ENCODE measurements around the gene PHKA1.
A peak's percentile ranks its signal among the peaks of the same experiment; 100 is the strongest.
"Not testable (repeated sequence)": the region's sequence is repeated elsewhere in the genome, so short reads cannot be mapped to it uniquely, and the experiment has no call there.

PHKA1 gene

GRCh38 chrX:72713599-72714477 is at the start of gene PHKA1:
TSS of gene PHKA1 (minus strand) at chrX:72714306. CDS start at chrX:72713880, 426 bp downstream.
- not testable (repeated sequence) for H3K27me3 ChIP-seq (ENCODE audit: control insufficient read depth, insufficient read depth, low read length); H3K9me3 ChIP-seq (ENCODE audit: control insufficient read depth, low read length); H3K4me3 ChIP-seq (ENCODE audit: low read length); H3K4me1 ChIP-seq (ENCODE audit: control insufficient read depth, insufficient read depth, low read length); H3K36me3 ChIP-seq (ENCODE audit: control insufficient read depth, insufficient read depth, low read length)
- H3K9ac ChIP-seq (ENCODE audit: low read length), result peak within 1 kb of the TSS; percentile 61

DNA sequence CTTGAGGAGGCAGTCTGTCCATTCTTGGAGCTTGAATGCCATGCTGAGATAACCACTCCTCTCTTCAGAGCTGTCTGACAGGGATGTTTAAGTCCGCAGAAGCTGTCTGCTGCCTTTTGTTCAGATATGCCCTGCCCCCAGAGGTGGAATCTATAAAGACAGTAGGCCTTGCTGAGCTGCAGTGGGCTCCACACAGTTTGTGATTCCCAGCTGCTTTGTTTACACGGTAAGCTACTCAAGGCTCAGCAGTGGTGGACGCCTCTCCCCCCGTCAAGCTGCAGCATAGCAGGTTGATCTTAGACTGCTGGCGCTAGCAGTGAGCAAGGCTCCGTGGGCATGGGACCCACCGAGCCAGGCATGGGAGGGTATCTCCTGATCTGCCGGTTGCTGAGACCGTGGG is 46.3 kb upstream of the PHKA1 start:
- not testable (repeated sequence) for H3K9ac ChIP-seq (ENCODE audit: low read length); H3K9me3 ChIP-seq (ENCODE audit: control insufficient read depth, low read length); H3K27me3 ChIP-seq (ENCODE audit: control insufficient read depth, insufficient read depth, low read length); H3K4me1 ChIP-seq (ENCODE audit: control insufficient read depth, insufficient read depth, low read length); H3K4me3 ChIP-seq (ENCODE audit: low read length); H3K36me3 ChIP-seq (ENCODE audit: control insufficient read depth, insufficient read depth, low read length)

GRCh38 chrX:72748545-72748944 is 34.4 kb upstream of the PHKA1 start:
- not testable (repeated sequence) for H3K9ac ChIP-seq (ENCODE audit: low read length); H3K4me3 ChIP-seq (ENCODE audit: low read length); H3K9me3 ChIP-seq (ENCODE audit: control insufficient read depth, low read length); H3K4me1 ChIP-seq (ENCODE audit: control insufficient read depth, insufficient read depth, low read length); H3K27me3 ChIP-seq (ENCODE audit: control insufficient read depth, insufficient read depth, low read length); H3K36me3 ChIP-seq (ENCODE audit: control insufficient read depth, insufficient read depth, low read length)

- H3K9me3 ChIP-seq (ENCODE audit: control insufficient read depth, low read length), result not testable (repeated sequence)
Observed at GRCh38 chrX:72745546-72745945, 31.4 kb upstream of the PHKA1 start.

DNA sequence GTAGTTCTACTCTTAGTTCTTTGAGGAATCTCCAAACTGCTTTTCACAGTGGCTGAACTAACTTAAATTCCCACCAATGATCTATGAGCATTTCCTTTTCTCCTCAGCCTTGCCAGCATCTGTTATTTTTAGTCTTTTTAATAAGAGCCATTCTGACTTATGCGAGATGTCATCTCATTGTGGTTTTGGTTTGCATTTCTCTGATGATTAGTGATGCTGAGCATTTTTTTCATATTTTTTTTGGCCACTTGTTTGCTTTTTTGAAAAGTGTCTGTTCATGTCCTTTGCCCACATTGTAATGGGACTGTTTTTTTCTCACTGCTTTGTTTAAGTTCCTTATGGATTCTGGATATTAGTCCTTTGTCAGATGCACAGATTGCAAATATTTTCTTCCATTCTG is 21.5 kb upstream of the PHKA1 start:
- Histone ChIP-seq H3K27me3 (ENCODE audit: control insufficient read depth, insufficient read depth, low read length) (no peaks in the 10 kb centered on the region), H3K9me3 (ENCODE audit: control insufficient read depth, low read length) (no peaks in the 10 kb centered on the region), H3K4me1 (ENCODE audit: control insufficient read depth, insufficient read depth, low read length) (no peaks in the 10 kb centered on the region), H3K4me3 (ENCODE audit: low read length) (no peak overlapping the region), H3K9ac (ENCODE audit: low read length) (no peak overlapping the region), H3K36me3 (ENCODE audit: control insufficient read depth, insufficient read depth, low read length) (no peaks in the 10 kb centered on the region)

More at GRCh38 chrX:72745546-72745945, 31.4 kb upstream of the PHKA1 start:
- not testable (repeated sequence) for H3K4me3 ChIP-seq (ENCODE audit: low read length); H3K36me3 ChIP-seq (ENCODE audit: control insufficient read depth, insufficient read depth, low read length); H3K27me3 ChIP-seq (ENCODE audit: control insufficient read depth, insufficient read depth, low read length); H3K4me1 ChIP-seq (ENCODE audit: control insufficient read depth, insufficient read depth, low read length); H3K9ac ChIP-seq (ENCODE audit: low read length)

DNA sequence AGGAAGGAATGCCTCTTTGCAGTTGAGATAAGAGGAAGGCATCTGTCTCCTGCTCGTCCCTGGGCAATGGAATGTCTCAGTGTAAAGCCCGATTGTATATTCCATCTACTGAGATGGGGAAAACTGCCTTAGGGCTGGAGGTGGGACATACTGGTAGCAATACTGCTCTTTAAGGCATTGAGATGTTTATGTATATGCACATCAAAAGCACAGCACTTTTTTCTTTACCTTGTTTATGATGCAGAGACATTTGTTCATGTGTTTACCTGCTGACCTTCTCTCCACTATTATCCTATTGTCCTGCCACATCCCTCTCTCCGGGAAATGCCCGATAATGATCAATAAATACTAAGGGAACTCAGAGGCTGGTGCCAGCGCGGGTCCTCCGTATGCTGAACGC is 19.5 kb upstream of the PHKA1 start:
- H3K36me3 ChIP-seq (ENCODE audit: control insufficient read depth, insufficient read depth, low read length); H3K9ac ChIP-seq (ENCODE audit: low read length); H3K9me3 ChIP-seq (ENCODE audit: control insufficient read depth, low read length): not testable (repeated sequence)

DNA sequence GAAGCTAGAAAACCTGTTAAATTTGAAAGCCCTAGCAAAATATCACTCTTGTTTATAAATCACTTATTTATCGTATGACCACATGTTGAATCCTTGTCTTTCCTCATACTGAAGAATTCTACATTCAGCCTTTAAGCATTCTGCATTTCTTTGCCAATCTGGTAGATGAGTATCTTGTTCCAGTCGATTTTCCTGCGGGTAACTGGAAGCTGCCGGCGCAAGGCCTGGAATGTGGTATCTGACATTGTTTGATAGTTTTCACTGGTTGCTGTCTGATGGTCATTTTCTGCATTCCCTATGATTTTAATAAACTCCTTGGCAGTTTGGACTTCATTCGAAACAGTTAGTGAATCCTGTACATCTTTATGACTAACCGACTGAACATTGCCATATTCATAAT is 13.7 kb upstream of the PHKA1 start:
- no peaks in the 10 kb centered on the region for H3K36me3 ChIP-seq (ENCODE audit: control insufficient read depth, insufficient read depth, low read length)
- no peak overlapping the region for H3K9ac ChIP-seq (ENCODE audit: low read length)
- H3K4me3 ChIP-seq (ENCODE audit: low read length), result no peak overlapping the region
- no peaks in the 10 kb centered on the region for H3K27me3 ChIP-seq (ENCODE audit: control insufficient read depth, insufficient read depth, low read length)
- no peaks in the 10 kb centered on the region for H3K4me1 ChIP-seq (ENCODE audit: control insufficient read depth, insufficient read depth, low read length)
- no peaks in the 10 kb centered on the region for H3K9me3 ChIP-seq (ENCODE audit: control insufficient read depth, low read length)

More for the DNA sequence above, 19.5 kb upstream of the PHKA1 start:
- not testable (repeated sequence) for H3K4me1 ChIP-seq (ENCODE audit: control insufficient read depth, insufficient read depth, low read length); H3K4me3 ChIP-seq (ENCODE audit: low read length); H3K27me3 ChIP-seq (ENCODE audit: control insufficient read depth, insufficient read depth, low read length)

DNA sequence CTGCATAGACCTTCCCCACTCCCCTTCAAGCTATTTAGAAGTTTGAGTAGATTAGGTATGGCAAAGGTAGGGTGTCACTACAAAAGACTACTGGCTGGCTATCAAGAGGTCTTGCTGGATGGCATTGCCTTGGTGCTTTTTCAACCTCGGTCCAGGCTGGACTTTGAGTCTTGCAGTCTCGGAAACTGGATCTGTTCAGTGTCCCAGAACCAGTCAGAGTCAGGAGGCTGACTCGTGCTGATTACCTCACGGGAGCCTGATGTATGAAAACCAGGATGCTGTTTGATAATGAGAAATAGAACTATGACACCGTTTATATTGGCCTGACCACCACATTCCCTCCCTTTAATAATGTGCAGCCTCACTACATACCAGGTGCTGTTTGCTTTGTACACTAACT is 2.7 kb upstream of the PHKA1 start:
- Histone ChIP-seq H3K9me3 (ENCODE audit: control insufficient read depth, low read length) (no peaks in the 10 kb centered on the region), H3K9ac (ENCODE audit: low read length) (no peak overlapping the region), H3K4me3 (ENCODE audit: low read length) (no peak overlapping the region), H3K4me1 (ENCODE audit: control insufficient read depth, insufficient read depth, low read length) (no peaks in the 10 kb centered on the region), H3K27me3 (ENCODE audit: control insufficient read depth, insufficient read depth, low read length) (no peaks in the 10 kb centered on the region), H3K36me3 (ENCODE audit: control insufficient read depth, insufficient read depth, low read length) (no peaks in the 10 kb centered on the region)

DNA sequence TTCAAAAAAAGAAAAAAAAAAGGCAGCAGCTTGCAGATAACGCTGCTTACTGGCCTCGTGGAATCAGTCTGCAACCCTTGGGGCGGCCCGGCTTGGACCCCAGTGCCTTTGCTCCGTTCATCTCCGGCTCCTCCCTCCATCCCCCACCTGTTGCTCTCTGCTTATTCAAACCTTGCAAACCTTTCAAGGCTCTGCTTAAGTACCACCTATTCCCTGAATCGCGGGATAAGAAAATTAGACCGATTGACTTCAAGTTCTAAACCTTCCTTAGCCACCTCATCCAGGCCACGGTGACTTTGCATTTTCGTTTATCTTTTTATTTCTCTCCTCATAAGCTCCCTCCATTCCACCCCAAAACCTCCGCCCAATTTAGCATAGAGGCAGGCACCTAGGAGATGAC is 1.4 kb upstream of the PHKA1 start:
- H3K27me3 ChIP-seq (ENCODE audit: control insufficient read depth, insufficient read depth, low read length), result no peaks in the 10 kb centered on the region
- no peak overlapping the region for H3K9ac ChIP-seq (ENCODE audit: low read length)
- H3K9me3 ChIP-seq (ENCODE audit: control insufficient read depth, low read length), result no peaks in the 10 kb centered on the region
- no peaks in the 10 kb centered on the region for H3K4me1 ChIP-seq (ENCODE audit: control insufficient read depth, insufficient read depth, low read length)
- H3K4me3 ChIP-seq (ENCODE audit: low read length), result no peak overlapping the region
- H3K36me3 ChIP-seq (ENCODE audit: control insufficient read depth, insufficient read depth, low read length), result no peaks in the 10 kb centered on the region

DNA sequence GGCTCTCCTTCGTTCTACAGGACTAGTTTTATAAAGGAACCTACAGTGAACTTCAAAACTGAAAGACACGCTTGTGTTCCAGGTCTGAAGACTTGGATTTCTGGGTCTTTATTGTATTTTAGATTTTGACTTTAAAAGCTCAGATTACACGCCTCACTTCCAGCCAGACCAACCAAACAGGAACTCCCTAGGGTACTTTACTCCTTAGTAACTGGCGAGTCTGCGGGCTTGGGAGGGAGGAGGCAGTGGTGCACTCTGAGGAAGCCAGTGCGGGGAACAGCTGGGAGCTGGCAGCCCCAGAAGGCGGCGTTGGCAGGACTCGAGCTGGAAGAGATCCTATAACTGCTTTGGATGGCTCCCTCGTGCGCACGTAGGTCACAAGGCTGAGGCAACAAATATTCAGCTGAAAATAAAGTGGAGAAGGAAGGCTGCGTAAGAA is 391 bp upstream of the PHKA1 start:
- no peaks in the 10 kb centered on the region for H3K9me3 ChIP-seq (ENCODE audit: control insufficient read depth, low read length)
- no peaks in the 10 kb centered on the region for H3K27me3 ChIP-seq (ENCODE audit: control insufficient read depth, insufficient read depth, low read length)
- no peaks in the 10 kb centered on the region for H3K36me3 ChIP-seq (ENCODE audit: control insufficient read depth, insufficient read depth, low read length)
- H3K4me3 ChIP-seq (ENCODE audit: low read length), result no peak overlapping the region
- peak overlapping the region; percentile 61 for H3K9ac ChIP-seq (ENCODE audit: low read length)
- H3K4me1 ChIP-seq (ENCODE audit: control insufficient read depth, insufficient read depth, low read length), result no peaks in the 10 kb centered on the region

DNA sequence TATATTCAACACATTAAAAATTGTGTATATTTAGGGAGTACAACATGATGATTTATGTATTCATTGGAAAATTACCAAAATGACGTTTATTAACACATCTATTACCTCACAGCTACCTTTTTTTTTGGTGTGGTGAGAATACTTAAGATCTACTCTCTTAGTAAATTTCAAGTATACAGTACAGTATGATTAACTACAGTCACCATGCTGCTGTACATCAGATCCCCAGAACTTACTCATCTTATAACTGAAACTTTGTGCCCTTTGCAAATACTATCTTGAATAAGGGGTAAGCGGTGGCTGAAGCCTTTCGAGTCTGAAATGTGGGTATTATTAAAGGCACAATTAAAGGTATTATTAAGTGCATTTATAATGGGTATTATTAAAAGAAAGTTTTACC is 976 bp downstream of the PHKA1 start:
- no peaks in the 10 kb centered on the region for H3K27me3 ChIP-seq (ENCODE audit: control insufficient read depth, insufficient read depth, low read length)
- H3K9ac ChIP-seq (ENCODE audit: low read length), result peak overlapping the region; percentile 61
- H3K9me3 ChIP-seq (ENCODE audit: control insufficient read depth, low read length), result no peaks in the 10 kb centered on the region
- H3K4me3 ChIP-seq (ENCODE audit: low read length), result no peak overlapping the region
- no peaks in the 10 kb centered on the region for H3K4me1 ChIP-seq (ENCODE audit: control insufficient read depth, insufficient read depth, low read length)
- no peaks in the 10 kb centered on the region for H3K36me3 ChIP-seq (ENCODE audit: control insufficient read depth, insufficient read depth, low read length)

- no peaks in the 10 kb centered on the region for H3K27me3 ChIP-seq (ENCODE audit: control insufficient read depth, insufficient read depth, low read length)
- H3K36me3 ChIP-seq (ENCODE audit: control insufficient read depth, insufficient read depth, low read length), result no peaks in the 10 kb centered on the region
- no peaks in the 10 kb centered on the region for H3K9me3 ChIP-seq (ENCODE audit: control insufficient read depth, low read length)
- no peak overlapping the region for H3K4me3 ChIP-seq (ENCODE audit: low read length)
- H3K9ac ChIP-seq (ENCODE audit: low read length), result no peak overlapping the region
- no peaks in the 10 kb centered on the region for H3K4me1 ChIP-seq (ENCODE audit: control insufficient read depth, insufficient read depth, low read length)
Observed at GRCh38 chrX:72712094-72712755, 1.9 kb downstream of the PHKA1 start.
